GM19328 (cell line): ENCODE results near the gene MSRB2.

ENCODE experiments used
- ATAC-seq: cut with Tn5 transposase; IDR thresholded peaks from one replicate; pipeline ENCODE4 v1.9.1; 2021; ENCODE audit warnings: mild to moderate bottlenecking, moderate library complexity; ENCODE audit not compliant: unreplicated experiment

The MSRB2 gene

GRCh38 chr10:23158370-23158769 lies 63.0 kb downstream of the MSRB2 start:
- no peak for ATAC-seq

- no peak for ATAC-seq
Observed at GRCh38 chr10:23171232-23171876, 76.0 kb downstream of the MSRB2 start.
